A673 (cell line): Measurements from ENCODE around the gene ZNF212.

Experiments used
- CTCF ChIP-seq: fragments of 300-800, 200-600 bp; sonication (generic); conservative IDR thresholded peaks from 2 replicates; pipeline ENCODE4 v1.5.1; 2017; ENCODE audit warnings: low read depth, mild to moderate bottlenecking, antibody characterized with exemption, low read length, moderate library complexity, mixed read lengths
- EZH2 ChIP-seq: fragments of 200-600 bp; sonication (generic); IDR thresholded peaks from 2 replicates; pipeline ENCODE4 v1.6.1; 2017; ENCODE audit warnings: borderline replicate concordance, low read depth, mild to moderate bottlenecking, mixed read lengths, antibody characterized with exemption, low read length; ENCODE audit not compliant: poor library complexity, severe bottlenecking

GRCh38 chr7:149217570-149217969, 21.9 kb upstream of the ZNF212 start:
- TF ChIP-seq EZH2 (no peak), CTCF (no peak)
